ENCODE data around the gene MYOF.
"Not testable (repeated sequence)": the region's sequence is repeated elsewhere in the genome, so short reads cannot be mapped to it uniquely, and the experiment has no call there.

MYOF gene

GRCh38 chr10:93481637-93482144 is 443 bp downstream of the MYOF start:
- no peak for DNase-seq

GRCh38 chr10:93478873-93479272 is 3.3 kb downstream of the MYOF start:
- no peak for DNase-seq

GRCh38 chr10:93476756-93477155 is 5.4 kb downstream of the MYOF start:
- no peak for DNase-seq

GRCh38 chr10:93475871-93476270 is 6.3 kb downstream of the MYOF start:
- no peak for DNase-seq

- DNase-seq = no peak
These were observed 6.9 kb downstream of the MYOF start for GRCh38 chr10:93475227-93475626.

- no peak for DNase-seq
These were observed 8.2 kb downstream of the MYOF start for GRCh38 chr10:93473804-93474472.

GRCh38 chr10:93473161-93473560 is 9.0 kb downstream of the MYOF start:
- DNase-seq = no peak

- peak; percentile 1 for DNase-seq
These were observed 11.0 kb downstream of the MYOF start for GRCh38 chr10:93471110-93471651.

GRCh38 chr10:93469454-93469853 is 12.7 kb downstream of the MYOF start:
- DNase-seq = no peak

GRCh38 chr10:93468461-93469213 is 13.5 kb downstream of the MYOF start:
- DNase-seq = no peak

GRCh38 chr10:93467635-93468034 is 14.5 kb downstream of the MYOF start:
- DNase-seq = not testable (repeated sequence)

GRCh38 chr10:93465806-93466675 is 16.1 kb downstream of the MYOF start:
- peak; percentile 71 for DNase-seq

- DNase-seq = no peak
These were observed 17.3 kb downstream of the MYOF start for GRCh38 chr10:93464776-93465388.

GRCh38 chr10:93463723-93464476 is 18.2 kb downstream of the MYOF start:
- DNase-seq = no peak

- DNase-seq = no peak
These were observed 19.3 kb downstream of the MYOF start for GRCh38 chr10:93462881-93463280.

GRCh38 chr10:93462371-93462770 is 19.8 kb downstream of the MYOF start:
- DNase-seq = no peak

GRCh38 chr10:93461807-93462178 is 20.3 kb downstream of the MYOF start:
- peak; percentile 74 for DNase-seq

- DNase-seq = peak; percentile 21
These were observed 20.9 kb downstream of the MYOF start for GRCh38 chr10:93461109-93461806.

- no peak for DNase-seq
These were observed 22.7 kb downstream of the MYOF start for GRCh38 chr10:93459466-93459865.

- DNase-seq = no peak
These were observed 23.3 kb downstream of the MYOF start for GRCh38 chr10:93458821-93459257.

GRCh38 chr10:93457511-93457910 is 24.6 kb downstream of the MYOF start:
- no peak for DNase-seq

Measured in NCI-H69 (cell line).